ENCODE data around the gene SPECC1.

DNA sequence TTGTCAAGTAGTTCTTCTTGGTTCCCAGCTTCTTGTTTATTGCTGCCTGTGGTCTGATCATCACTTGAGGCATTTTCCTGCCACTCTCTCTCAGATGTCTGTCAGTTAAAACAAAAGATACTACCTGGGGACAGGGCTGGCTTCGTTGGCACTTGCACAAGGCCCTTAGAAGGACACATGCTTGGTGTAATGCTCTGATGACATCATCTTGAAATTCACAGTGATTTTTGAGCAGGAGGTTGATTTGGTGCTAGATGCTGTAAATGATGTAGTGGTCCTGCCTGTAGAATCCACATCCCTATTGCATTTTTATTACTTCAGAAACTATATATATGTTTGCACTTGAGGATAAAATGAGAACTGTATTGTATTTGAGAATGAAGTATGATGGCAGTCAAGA is 247.8 kb downstream of the SPECC1 start:
- TF ChIP-seq, protein P1, sequence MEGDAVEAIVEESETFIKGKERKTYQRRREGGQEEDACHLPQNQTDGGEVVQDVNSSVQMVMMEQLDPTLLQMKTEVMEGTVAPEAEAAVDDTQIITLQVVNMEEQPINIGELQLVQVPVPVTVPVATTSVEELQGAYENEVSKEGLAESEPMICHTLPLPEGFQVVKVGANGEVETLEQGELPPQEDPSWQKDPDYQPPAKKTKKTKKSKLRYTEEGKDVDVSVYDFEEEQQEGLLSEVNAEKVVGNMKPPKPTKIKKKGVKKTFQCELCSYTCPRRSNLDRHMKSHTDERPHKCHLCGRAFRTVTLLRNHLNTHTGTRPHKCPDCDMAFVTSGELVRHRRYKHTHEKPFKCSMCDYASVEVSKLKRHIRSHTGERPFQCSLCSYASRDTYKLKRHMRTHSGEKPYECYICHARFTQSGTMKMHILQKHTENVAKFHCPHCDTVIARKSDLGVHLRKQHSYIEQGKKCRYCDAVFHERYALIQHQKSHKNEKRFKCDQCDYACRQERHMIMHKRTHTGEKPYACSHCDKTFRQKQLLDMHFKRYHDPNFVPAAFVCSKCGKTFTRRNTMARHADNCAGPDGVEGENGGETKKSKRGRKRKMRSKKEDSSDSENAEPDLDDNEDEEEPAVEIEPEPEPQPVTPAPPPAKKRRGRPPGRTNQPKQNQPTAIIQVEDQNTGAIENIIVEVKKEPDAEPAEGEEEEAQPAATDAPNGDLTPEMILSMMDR (IDR thresholded peaks at IDR 0.05) = no peak
- TF ChIP-seq EZH2 (IDR thresholded peaks at IDR 0.05) = no peak
